NOMO-1 treated with dmso at 0.1 percent for 144 hours (cell line): ENCODE measurements around the gene SLAMF9.

Source experiments
- DNase-seq: peaks from one replicate; lab custom pipeline; 2025; ENCODE audit not compliant: unreplicated experiment; lab: John Stamatoyannopoulos, UW

The SLAMF9 gene

DNA sequence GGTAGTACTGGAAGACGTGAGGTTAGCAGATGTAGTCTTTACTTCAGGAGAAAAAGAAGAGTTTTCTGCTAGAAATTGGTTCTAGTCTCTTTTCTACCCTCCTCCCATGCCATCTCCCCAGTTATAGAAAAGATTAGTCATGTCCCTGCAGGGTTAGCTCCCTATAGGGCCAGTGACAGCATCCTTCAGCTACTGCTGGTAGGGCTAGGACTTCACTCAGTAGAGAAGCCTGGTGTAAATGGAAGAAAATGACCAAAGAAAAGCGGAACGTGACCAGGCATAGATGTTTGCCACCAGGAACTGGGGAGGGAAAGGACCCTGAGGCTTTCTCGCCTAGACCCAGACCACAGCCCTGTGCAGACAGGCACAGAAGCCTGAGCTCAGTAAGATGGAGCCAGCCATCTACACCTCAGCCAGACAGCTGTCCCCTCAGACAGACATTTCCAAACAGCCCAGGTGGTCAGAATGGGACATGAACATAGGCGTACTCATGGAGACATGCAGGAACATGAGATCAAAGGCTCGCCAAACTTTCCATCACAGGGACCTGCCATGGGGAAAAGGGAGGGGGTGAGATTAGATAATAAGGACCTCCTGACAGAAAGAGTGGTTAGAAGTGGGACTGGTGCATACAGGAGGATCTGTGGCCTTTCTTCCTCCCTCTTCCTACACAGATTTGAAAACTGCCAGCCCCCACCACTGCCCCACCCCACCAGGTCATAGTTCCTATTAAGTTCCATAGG lies 23.5 kb upstream of the SLAMF9 start:
- DNase-seq: no peak

DNA sequence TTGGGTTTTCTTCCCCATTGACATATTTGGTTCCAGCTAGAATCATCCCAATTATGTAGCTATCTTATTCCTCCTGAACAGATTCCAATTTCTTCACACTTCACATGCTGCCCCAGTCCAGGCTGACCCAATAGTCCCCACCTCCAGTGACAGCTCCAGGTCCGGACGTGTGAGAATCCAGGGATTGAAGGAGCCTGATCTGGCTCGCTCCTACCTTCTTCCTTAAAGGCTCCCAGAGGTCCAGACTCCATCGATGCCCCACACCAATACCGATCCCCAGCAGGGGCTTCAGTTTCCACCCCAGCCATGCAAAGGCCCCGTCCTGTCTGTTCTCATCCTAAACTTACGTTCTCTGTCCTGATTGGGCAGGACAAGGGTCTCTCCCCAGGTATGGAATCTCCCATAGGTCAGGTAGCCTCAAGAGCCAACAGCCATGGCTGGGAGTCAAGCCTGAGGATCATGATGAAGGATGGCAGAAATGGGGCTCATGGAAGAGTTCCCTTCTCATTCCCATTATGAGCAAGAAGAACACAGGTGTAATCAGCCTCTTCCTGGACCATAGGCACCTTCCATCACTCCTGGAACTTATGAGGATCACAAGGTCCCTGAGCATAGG lies 20.4 kb upstream of the SLAMF9 start:
- no peak for DNase-seq

DNA sequence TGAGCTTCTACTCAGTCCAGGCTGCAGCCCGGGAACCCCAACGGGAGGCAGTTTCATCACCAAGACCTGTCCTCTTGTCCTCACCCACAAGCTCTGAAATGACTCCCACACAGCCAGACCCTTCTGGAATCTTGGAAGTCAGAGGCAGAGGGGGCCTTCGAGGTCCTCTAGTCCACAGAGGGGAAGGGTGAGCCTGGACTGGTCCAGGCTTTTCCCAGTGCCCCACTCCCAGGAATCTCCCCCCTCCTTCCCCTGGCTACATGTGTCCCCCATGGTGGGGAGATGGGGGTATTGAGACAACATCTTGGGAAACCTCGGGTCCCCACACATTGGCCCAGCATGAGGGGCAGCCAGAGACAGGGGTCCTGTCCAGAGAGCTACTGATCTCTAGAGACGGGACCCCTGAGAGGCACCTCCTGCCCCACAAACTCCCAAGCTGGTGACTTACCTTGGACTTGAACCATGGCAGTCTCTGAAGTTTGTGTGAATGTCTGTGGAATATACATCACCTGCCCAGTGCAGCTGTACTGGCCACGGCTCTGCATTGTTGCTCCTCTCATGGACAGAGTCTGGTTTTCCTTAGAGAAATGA lies 19.4 kb upstream of the SLAMF9 start:
- DNase-seq: no peak

DNA sequence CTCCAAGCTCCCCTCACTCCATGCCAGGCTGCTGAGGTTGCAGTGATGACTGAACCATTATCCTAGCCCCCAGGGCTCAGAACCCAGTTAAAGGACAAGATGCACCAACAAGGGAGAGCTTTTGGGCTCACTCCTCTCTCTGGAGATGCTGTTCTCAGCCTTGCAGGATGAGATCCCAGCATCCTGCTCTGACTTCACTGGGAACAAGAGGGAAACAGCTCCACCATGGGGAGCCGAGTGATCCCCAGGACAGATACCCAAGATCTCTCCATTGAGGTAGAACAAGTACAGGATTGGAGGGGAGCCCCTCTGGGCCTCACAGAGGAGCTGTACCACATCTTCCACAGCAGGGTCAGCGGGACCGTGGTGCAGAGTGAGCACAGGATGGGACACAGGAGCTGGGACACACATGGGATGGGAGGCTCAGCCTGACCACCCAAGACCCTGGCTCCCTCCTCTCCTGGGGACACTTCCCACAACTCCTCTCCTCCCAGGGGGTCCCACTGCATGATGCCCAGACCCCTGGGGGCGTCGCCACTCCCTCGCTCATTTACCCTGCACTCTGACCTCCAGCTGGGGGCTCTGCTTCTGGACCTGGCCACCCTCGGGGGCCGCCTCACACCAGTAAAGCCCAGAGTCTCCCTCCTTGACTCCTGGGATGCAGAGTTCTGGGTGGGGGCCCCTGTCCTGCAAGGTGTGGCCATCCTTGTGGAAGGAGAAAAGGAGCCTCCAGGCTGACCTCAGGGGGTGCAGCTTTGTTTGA lies 18.6 kb upstream of the SLAMF9 start:
- DNase-seq: no peak

DNA sequence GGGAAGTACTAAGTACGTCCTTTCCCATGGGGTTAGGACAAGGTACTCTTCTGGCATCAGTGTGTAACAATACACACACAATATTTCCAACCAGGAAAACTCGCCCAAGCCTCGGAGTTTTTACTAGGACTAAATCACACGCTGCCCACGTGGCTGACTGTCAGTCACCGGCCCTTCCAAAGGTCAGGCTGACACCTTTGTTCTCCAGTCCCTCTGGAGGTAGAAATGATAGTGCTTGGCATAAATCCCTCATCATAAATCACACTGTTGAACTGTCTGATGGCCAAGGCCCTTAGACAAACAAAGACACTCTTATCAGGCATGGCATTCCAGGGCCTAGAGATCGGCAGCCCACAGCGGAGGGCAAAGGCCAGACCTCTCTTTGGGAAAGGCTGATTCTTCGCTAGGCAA lies 16.9 kb upstream of the SLAMF9 start:
- no peak for DNase-seq

DNA sequence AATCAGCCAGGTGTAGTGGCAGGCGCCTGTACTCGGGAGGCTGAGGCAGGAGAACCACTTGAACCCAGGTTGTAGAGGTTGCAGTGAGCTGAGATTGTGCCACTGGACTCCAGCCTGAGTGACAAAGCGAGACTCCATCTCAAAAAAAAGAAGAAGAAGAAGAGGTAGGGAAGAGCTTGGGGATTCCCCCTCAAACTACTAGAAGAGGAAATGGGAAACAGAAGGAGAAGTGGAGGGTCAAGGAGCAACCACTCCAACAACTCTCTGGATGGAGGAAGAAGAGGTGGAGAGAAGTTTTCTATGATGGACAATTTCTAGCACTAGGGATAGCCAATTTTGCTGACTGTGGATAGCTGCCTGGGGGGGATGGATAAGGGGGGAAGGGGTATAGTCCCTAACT lies 14.9 kb upstream of the SLAMF9 start:
- no peak for DNase-seq

DNA sequence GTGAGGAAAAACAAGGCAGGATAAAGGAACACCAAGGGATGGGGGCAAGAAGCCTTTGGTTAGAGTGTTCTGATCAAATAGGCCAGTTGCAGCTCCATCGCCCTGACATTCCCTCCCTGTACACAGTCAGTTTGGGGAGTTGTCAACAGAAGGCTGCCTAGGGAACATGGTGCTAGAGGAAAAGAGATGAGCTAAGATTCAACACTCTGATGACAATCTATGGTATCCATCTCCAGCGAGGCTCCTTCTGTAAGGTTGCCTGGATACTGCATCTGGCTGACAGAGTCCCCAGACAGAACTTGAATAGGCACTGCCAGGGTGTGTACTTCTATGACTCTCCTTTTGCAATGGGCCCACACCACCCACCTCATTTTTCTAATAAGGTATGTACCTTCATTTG lies 11.2 kb upstream of the SLAMF9 start:
- DNase-seq: no peak

DNA sequence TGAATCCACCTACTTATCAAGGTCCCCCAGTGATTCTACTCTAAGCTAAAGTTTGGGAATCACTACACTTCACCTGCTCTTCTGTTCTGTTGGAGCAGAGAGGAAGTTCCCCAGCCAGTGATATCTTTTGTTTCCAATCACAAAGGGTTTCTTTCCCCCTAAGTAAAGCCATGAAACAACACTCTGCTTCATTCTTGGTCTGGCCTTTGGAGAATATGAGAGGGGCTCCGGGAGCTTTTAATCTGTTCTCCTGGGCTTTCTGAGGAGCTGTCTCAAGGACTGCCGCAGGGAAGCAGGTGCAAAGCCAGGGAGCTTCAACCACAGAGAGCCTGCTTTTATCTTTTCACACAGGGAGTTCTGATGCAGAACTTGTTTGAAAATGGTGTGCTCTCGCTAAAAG lies 10.1 kb upstream of the SLAMF9 start:
- no peak for DNase-seq

DNA sequence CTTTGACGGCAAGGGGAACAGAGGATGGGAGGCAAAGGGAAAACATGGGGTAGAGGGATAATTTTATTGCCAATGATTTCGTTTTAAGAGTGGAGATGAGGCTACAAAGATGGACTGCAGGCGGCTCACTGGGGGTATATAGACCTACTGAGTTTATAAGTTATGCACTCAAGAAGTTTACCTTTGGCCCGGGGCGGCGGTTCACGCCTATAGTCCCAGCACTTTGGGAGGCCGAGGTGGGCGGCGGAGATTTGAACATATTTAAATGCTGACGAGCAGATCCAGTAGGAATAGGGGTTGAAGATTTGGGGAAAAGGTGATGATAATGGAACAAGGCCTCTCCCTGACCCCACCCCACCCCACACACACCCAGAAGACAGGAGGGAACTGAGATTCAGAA lies 8.1 kb upstream of the SLAMF9 start:
- DNase-seq: no peak

DNA sequence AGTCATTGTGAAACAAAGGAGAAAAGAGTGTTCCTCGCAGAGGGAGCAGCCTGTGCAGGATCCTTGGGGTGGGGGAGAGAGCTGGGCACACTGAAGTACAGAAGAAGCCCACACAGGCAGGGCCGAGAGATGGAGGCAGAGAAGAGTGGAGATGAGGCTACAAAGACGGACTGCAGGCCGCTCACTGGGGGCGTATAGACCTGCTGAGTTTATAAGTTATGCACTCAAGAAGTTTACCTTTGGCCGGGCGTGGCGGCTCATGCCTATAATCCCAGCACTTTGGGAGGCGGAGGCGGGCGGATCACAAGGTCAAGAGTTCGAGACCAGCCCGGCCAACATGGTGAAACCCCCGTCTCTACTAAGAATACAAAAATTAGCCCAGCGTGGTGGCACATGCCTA lies 7.6 kb upstream of the SLAMF9 start:
- DNase-seq: no peak

DNA sequence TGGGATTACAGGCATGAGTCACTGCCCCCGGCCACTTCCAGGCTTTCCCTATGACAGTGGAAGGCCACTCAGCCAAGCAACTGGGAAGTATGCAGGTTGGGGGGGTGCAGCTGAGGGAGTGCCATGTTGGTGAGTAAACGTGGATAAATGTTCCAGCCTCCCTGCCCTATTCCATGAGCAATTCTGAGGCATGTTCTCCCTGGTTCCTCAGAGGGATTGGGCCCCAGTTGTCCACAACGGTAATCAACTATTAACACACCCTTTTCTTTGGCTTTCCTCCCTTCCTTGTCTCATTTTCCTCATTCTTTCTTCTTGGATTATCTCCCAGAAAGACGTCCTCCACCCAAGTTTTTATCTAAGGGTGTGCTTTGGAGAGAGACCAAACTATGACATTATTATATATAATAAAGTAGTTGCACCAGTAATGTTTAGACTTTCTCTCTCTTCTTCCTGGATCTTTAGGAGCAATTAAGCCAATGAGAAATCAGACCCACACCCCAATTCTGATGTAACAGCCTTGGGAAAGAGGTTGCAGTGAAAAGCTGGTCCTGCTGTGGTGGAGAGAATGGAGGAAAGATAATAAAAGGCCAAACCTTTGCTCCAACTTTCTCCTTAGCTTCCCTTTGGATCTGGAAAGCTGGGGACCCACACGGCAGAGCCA lies 6.8 kb upstream of the SLAMF9 start:
- no peak for DNase-seq

DNA sequence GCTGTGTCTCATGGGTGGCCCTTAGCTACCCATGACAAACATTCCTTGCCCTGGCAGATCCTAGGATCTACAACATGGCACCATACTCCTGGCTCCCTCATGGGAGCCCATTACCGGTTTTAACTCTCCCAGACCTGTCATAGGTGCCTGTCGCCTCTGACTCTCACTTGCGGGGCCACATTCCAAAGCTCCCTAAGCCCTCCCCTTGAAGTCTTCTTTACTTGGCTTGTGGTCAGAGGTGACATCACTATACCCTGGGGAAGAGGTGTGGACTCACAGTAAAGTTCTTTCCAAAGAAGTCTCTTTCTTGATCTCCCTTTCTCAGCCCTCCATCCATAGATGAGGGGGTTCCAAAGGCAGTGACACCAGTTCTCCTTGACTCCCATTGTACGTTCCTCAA lies 5.4 kb upstream of the SLAMF9 start:
- DNase-seq: no peak

DNA sequence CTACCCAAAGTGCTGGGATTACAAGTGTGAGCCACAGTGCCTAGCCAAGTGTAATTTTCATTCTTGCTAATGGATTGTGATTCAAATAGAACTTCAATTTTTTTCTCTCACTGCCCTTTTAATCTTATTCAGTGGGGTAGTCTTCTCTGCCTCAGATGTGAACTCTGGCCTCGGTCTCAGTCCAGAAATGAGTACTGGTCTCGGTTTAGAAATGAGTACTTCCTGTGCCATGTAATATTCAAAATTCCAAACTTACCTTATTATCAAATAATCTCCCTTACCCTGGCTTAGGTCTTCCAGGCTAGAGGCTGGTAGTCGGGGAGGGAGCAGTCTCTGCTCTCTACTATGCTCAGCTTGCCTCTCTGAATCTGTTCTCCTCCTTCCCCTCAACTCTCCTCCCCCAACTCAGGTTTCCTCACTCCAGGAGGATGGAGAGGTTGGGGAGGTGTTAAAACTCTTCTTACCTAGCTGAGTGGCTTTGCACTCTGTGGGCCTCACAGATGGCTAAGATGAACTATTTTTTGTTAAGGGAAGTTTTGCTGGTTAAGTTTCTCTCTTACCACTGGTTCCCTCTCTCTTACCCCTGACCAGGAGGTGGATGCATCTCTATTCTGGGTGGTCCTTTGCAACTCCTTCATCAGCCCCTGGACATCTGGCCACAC lies 4.8 kb upstream of the SLAMF9 start:
- DNase-seq: no peak

DNA sequence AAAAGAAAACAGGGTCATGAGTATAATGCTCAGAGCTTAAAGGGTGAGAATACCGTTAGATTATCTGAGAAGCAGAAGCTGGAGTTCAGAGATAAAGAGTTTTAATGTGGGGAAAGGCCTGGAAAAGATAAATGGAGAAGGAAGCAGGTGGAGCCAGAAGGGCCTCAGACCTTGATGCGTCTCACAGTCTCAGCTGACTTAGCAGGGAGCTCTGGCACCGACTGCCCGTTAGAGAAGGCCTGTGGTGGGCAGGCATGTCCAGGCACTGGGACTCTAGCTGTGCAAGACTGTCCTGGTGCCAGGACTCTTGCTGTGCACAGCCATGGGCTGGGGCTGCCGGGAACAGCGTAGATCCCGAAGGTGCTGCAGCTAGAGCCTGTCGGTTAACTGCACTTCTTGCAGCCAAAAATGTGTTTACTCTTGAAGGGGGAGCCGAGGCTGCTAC lies 3.8 kb upstream of the SLAMF9 start:
- DNase-seq: no peak

DNA sequence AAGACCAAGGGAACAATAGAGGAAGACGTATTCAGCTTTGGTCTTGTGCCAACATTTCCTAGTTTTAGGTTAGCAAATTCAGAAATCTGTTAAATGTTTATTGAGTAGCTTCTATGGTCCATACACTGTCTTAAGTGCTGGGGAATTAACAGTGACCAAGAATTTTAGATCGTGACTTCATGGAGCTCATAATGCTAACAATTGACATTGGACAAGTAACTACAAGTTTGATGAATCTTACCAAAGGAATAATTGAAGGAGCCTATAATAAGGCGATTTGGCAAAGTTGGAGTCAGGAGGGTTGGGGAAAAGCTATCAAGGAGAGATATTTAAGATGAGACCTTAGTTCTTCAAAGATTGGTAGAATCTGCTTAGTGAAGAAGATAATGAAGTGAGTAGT lies 1.4 kb upstream of the SLAMF9 start:
- DNase-seq: no peak

DNA sequence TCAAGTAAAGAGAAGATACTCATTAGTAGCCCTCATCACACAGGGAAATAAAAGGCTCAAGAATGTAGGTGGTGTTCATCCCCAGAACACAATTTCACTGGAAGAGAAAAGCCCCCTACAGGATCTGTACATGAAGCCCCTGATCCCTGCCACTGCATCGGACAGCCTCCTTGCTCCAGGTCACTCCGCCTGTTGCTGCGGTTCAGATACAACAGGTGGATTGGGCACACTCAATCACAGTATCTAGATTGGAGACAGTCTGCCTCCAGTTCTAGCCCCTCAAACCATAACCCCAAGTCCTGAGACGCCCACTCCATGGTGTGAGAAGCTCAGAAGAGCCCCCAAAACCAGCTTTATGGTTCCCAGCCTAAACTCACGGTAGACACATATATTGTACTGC lies 1.1 kb downstream of the SLAMF9 start:
- DNase-seq: no peak

DNA sequence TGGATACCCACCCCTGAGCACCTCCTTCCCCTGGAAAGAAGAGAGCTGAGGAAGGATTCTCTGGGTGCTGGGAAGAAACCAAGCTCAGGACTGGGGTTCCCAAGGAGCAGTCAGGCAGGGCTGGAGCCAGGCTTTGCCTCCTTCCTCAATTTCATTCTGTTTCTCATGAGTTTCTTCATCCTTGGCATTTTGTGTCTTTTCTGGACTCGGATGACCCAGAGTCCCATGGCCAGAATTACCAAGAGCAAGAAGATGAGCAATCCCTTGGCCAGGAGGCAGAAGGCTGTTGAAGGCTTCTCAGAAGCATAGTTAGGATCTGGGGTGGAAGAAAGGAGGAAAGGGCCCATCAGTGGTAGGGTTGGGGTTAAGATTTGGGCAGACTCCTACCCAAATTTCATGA lies 2.5 kb downstream of the SLAMF9 start:
- no peak for DNase-seq

DNA sequence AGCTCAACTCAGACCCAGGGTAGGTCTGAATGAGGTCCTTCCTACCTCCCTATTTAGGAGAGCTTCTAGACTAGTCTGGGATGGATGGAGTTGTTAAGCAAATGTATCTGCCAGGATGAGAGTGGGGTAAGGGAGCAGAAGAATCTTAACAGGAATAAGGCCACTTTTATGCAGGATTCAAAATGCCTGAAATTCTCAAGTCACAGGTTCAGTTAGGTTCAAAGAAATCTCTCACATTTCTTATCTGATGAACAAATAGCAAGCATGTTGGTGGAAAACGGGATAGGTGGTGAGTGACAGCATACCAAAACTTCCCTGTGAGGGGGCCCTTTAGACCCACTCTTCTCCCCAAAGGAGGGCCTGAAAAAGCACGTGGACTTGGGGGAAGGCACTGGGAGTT lies 3.0 kb downstream of the SLAMF9 start:
- DNase-seq: no peak

DNA sequence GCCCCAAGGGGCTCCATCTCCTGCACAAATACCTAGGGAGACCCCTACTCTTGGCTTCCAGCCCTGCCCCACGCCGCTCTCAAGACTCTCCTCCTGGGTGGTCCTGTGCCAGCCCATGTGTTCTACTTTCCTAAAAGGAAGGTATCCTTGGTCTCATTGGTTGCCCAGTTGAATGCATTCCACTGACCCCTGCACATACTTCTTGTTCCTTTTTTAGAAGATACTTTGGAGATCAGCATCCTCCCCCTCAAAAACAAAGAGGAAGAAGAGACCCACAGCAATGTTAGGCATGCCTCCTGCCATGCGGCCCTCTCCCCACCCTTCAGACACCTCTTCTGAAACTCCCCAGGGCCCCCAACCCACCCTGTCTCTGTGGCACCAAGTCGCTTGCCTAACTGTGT lies 4.1 kb downstream of the SLAMF9 start:
- no peak for DNase-seq

DNA sequence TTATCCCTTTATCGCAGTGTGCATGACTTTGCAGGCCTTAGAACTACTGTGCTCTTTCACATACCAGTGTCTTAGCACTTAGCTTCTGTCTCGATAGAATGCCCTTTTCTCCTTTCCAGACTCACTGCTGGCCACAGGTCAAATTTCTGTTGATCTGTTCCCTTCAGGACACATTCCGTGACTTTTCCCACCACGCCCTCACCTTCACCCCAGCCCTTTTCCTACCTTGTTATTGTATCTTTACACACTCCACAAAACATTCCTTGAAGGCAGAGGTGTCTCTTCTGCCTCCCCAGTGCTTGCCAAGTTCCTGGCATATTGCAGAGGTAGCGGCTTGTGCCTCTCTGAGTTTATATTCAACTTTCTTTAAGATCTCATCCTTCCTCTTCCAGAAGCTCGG lies 4.9 kb downstream of the SLAMF9 start:
- no peak for DNase-seq

DNA sequence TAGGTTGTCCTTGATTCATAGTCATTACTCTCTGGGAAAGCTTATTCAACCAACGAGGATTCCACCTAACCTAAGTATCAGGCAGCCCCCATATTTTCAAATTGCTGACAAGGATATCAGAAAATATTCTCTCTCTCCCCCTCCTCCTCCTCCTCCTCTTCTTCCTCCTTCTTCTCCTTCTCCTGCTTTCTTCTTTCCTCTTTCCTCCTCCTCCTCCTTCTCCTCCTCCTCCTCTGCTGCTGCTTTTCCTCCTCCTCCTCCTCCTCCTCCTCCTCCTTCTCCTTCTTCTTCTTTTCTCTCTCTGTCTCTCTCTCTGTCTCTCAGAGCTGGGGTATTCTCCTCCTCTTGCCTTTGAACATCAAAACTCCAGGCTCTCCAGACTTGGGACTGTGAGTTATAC lies 6.1 kb downstream of the SLAMF9 start:
- DNase-seq: no peak
